Measurements from ENCODE around the gene SCUBE1.

GRCh38 chr22:43299736-43300135 is 43.4 kb downstream of the SCUBE1 start:
- TF ChIP-seq ZNF274 (IDR thresholded peaks at IDR 0.05; ENCODE audit: low read depth, low read length) (no peak), YY1 (IDR thresholded peaks at IDR 0.05; ENCODE audit: insufficient read depth, insufficient read length) (no peak)
